Stimulated activated CD4-positive, alpha-beta T cell treated with anti-CD3 and anti-CD28 coated beads, Interleukin-1b, Interleukin-23, amount 100 ng/mL, for 4 hours (primary cell): ENCODE data around the gene SFTPA1.
"Not testable (repeated sequence)": the region's sequence is repeated elsewhere in the genome, so short reads cannot be mapped to it uniquely, and the experiment has no call there.

Source experiments
- DNase-seq, 2 donors: peaks; one replicate each; pipeline ENCODE4 v3.0.0-alpha.2; 2020; ENCODE audit warnings: low read depth in 2 of 2

Gene SFTPA1

GRCh38 chr10:79610601-79611191 lies at the start of gene SFTPA1:
SFTPA1 (plus strand) TSS chr10:79610939; CDS start chr10:79611826, 887 bp downstream.
- no peak for DNase-seq

DNA sequence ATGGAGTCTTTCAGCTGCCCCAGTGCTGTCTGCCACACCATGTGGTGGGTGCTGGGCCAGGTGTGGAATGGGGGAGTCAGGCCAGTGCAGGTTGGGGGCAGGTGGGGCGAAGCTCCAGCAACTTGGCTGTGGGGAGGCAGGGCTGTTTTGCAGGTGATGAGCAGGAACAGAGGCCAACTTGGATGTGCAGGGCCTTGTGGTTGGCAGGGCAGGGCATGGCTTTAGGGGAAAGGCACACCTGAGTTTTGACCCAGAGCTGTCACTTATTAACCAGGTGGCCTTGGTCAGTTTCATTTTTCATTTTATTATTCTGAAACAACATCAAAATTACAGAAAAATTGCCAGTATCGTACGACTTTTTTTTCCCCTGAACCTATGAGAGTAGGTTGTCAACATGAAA lies 49.5 kb upstream of the SFTPA1 start:
- no peak for DNase-seq

GRCh38 chr10:79562135-79562756 lies 48.5 kb upstream of the SFTPA1 start:
- DNase-seq, result peak; percentile 37 to 59

DNA sequence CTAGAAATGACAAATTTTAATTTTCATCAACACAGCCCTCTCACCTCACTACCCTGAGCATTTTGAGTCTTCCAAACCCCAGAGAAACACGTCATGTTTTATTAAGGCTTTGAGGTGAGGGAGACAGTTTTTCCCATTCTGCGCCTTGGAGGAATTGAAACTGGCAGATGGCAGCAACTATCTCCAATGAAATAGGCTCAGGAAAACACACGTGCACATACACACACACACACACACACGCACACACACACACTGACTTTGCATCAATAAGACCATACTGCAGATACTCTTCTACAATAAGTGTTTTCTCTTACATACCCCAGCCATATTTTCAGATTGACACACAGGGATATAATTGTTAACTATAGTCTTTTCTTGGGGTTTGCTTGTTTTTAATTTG lies 47.3 kb upstream of the SFTPA1 start:
- DNase-seq, result no peak

- not testable (repeated sequence) for DNase-seq
These were observed 40.1 kb upstream of the SFTPA1 start for GRCh38 chr10:79570624-79571023.

GRCh38 chr10:79579361-79579760 lies 31.4 kb upstream of the SFTPA1 start:
- no peak for DNase-seq

- DNase-seq, result no peak
These were observed 29.7 kb upstream of the SFTPA1 start for GRCh38 chr10:79581044-79581443.

DNA sequence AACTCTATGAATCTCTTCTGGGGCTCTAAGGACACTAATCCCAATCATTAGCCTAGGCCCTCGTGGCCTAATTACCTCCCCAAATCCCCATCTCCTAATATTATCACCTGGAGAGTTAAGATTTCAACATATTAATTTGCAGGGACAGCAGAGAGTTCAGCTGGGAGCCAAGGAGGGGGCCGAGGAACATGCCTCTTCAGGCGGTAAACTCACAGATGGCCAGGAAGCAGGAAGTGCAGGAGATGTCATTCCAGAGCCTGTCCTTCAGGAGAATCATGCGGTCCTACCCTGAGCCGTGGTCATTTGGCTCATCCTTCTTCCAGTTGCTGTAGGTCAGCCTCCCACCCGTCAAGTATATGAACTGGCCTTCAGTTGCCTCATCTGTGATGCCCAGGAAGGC lies 28.6 kb upstream of the SFTPA1 start:
- no peak for DNase-seq

DNA sequence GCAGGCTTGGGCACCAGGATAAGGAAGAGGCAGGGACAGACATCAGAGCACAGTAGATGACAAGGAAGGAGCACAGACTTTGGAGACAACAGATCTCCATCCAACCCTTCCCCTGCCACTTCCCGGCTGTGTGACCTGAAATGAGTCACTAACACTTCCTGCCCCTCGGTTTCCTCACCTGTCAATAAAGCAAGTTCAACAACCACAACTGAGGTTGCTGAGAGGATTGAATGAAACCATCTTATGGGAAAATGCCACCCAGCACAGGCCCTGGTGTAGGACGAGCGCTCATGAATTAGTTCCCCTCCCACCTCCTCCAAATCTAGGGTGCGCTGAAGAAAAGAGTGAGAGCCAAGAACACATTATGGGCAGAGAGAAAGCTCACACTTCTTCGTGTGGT lies 27.8 kb upstream of the SFTPA1 start:
- DNase-seq, result not testable (repeated sequence)

- no peak for DNase-seq
These were observed 27.2 kb upstream of the SFTPA1 start for GRCh38 chr10:79583488-79584024.

DNA sequence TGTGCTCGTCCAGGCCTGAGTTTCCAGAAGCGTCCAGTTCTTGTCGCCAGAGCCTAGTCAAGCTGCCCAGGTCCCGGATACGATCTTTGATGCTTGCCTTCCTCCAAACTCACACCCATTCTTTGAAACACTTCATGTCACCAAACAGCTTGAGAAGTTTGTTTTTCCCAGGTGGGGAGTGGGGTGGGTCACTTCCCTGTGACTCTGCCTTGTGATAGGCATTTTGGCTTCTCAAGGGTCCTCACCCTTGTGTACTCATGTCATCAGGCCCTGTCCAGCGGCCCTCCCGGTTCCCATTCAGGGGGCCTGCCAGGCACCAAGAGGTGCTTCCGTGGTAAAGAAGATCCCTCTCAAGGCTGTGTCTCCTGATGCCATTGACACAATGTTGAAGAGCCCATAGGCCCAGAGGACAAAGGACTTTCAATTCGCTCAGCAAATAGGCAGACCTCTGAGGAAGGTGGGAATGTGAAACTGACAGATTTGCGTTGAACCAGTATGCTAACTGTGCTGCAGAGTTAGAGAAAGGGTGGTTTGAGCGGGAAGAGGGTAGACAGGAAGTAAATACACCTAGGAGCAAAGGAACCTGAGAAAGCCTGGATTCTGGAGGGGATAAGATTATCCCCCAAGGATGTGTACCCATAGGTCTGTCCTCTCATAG lies 24.7 kb upstream of the SFTPA1 start:
- no peak for DNase-seq

GRCh38 chr10:79586933-79587332 lies 23.8 kb upstream of the SFTPA1 start:
- no peak for DNase-seq

GRCh38 chr10:79588800-79589199 lies 21.9 kb upstream of the SFTPA1 start:
- DNase-seq, result no peak

- no peak for DNase-seq
These were observed 17.4 kb upstream of the SFTPA1 start for GRCh38 chr10:79593377-79593776.

GRCh38 chr10:79594565-79594964 lies 16.2 kb upstream of the SFTPA1 start:
- DNase-seq, result not testable (repeated sequence)

DNA sequence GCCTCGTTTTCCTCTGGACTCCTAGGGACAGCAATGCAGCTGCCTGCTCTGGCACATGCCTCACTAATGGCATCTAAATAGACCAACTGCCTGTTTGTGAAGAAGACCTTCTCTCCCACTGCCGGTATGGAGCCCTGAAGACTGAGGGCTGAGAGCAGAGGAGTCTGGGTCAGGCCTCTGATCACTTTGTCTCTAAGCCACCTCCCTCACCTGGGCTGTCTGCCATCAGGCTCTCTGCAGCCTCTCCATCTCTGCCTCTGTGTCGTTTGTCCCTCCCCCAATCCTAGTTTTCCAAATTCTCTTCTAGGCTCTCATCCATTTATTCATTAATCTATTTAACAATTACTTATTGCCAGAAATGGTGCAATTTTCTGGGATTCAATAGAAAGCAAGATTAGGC lies 15.2 kb upstream of the SFTPA1 start:
- DNase-seq, result no peak

DNA sequence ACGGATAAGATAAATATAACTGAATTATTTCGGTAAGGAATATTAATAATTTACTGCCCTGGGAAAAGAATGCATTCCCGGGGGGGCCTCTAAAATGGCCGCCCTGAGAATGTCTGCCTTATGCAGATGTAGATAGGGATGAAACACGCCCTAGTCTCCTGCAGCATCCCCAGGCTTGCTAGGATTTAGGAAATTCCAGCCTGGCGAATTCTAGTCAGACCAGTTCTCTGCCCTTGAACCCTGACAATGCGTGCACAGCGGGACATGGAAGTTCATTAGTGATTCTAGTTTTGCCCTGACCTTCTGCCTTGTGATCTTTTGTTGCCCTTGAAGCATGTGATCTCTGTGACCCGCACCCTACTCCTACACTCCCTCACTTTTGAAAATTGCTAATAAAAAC lies 11.1 kb upstream of the SFTPA1 start:
- DNase-seq, result not testable (repeated sequence)

GRCh38 chr10:79601939-79602338 lies 8.8 kb upstream of the SFTPA1 start:
- DNase-seq, result no peak

- DNase-seq, result no peak
These were observed 7.8 kb upstream of the SFTPA1 start for GRCh38 chr10:79602953-79603352.

DNA sequence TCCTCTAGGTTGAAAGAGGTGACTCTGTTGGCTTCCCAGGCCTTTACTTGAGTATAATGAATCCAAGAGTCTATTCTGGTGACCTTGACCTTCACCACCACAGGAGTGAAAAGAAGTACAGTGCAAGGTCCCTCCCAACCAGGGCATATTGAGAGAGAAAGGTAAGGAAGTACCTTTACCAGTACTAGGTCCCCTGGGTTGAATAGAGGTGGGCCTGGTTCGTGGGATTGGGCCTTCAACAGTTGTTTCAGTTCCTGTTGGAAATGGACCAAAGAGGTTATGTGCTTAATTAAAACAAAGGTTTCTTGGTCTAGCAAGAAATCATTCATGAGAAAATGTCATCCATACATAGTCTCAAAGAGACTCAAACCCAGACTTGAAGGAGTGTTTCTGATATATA lies 6.4 kb upstream of the SFTPA1 start:
- DNase-seq, result no peak

DNA sequence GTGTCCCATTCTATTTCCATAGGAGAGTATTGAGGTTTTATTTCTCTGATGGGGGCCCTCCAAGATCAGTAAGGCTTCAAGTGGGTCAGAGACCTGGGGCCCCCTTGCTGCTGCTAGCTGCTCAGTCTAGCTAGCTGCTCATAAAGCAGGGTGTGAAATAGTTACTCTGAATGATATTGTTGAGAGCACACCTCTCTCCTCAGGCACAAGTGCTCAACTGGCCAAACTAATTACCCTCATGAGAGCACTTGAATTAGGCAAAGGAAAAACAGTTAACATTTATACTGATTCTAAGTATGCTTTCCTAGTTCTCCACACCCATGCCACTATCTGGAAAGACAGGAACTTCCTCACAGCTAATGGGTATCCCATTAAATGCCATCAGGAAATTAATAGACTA lies 5.4 kb upstream of the SFTPA1 start:
- DNase-seq, result no peak

- DNase-seq, result peak; percentile 9 to 37
These were observed 2.0 kb upstream of the SFTPA1 start for GRCh38 chr10:79608505-79609375.
